SK-N-SH treated with all-trans-retinoic acid at 6 μM for 48 hours (cell line): Measurements from ENCODE around the gene NT5C.
"Not testable (repeated sequence)": the region's sequence is repeated elsewhere in the genome, so short reads cannot be mapped to it uniquely, and the experiment has no call there.

Experiments used
- ATAC-seq: fragments of 200-7000 bp; cut with Tn5 transposase; 3 replicates; pipeline ENCODE4 v1.9.1; 2020; ENCODE audit warnings: mild to moderate bottlenecking, moderate library complexity
- ARNTL ChIP-seq: fragments of 450-650 bp; formaldehyde crosslinking; IDR thresholded peaks from 2 replicates; pipeline ENCODE4 v1.5.0; 2020; ENCODE audit warnings: low read depth, mild to moderate bottlenecking, moderate library complexity, borderline replicate concordance
- BACH2 ChIP-seq: fragments of 250-450 bp; sonication (Bioruptor Pico); IDR thresholded peaks from 2 replicates; pipeline ENCODE4 v1.9.0; 2021; ENCODE audit warnings: mild to moderate bottlenecking, borderline replicate concordance
- CREB5 ChIP-seq: fragments of 250-450 bp; sonication (Bioruptor Pico); IDR thresholded peaks from 2 replicates; pipeline ENCODE4 v1.5.1; 2020; ENCODE audit warnings: low read depth, mild to moderate bottlenecking, moderate library complexity
- CSDC2 ChIP-seq: fragments of 250-450 bp; sonication (Bioruptor Pico); IDR thresholded peaks from 2 replicates; pipeline ENCODE4 v1.5.0; 2020; ENCODE audit warnings: mild to moderate bottlenecking, moderate library complexity
- ESRRG ChIP-seq: fragments of 250-450 bp; sonication (Bioruptor Pico); IDR thresholded peaks from 2 replicates; pipeline ENCODE4 v1.6.1; 2021; ENCODE audit warnings: mild to moderate bottlenecking
- GLIS3 ChIP-seq: fragments of 250-450 bp; sonication (Bioruptor Pico); IDR thresholded peaks from 2 replicates; pipeline ENCODE4 v1.5.0; 2020; ENCODE audit warnings: mild to moderate bottlenecking, moderate library complexity
- ISL1 ChIP-seq: fragments of 250-450 bp; sonication (Bioruptor Pico); IDR thresholded peaks from 2 replicates; pipeline ENCODE4 v2.1.2; 2022; ENCODE audit warnings: mild to moderate bottlenecking, moderate library complexity
- OSR1 ChIP-seq: fragments of 250-450 bp; sonication (Bioruptor Pico); IDR thresholded peaks from 2 replicates; pipeline ENCODE4 v1.8.0; 2022; ENCODE audit warnings: moderate library complexity, mild to moderate bottlenecking, inconsistent platforms
- POU6F1 ChIP-seq: fragments of 250-450 bp; sonication (Bioruptor Pico); IDR thresholded peaks from 2 replicates; pipeline ENCODE4 v1.8.0; 2021; ENCODE audit warnings: low read depth, mild to moderate bottlenecking, moderate library complexity, borderline replicate concordance
- PPARA ChIP-seq: fragments of 250-450 bp; sonication (Bioruptor Pico); IDR thresholded peaks from 2 replicates; pipeline ENCODE4 v1.5.0; 2020; ENCODE audit warnings: mild to moderate bottlenecking, borderline replicate concordance
- SNAI2 ChIP-seq: fragments of 250-450 bp; sonication (Bioruptor Pico); IDR thresholded peaks from 2 replicates; pipeline ENCODE4 v1.5.0; 2020; ENCODE audit warnings: mild to moderate bottlenecking, moderate library complexity
- TCF4 ChIP-seq: fragments of 250-450 bp; sonication (Bioruptor Pico); IDR thresholded peaks from 2 replicates; pipeline ENCODE4 v1.8.0; 2021; ENCODE audit warnings: mild to moderate bottlenecking, moderate library complexity, borderline replicate concordance
- TOX ChIP-seq: fragments of 250-450 bp; sonication (Bioruptor Pico); IDR thresholded peaks from 2 replicates; pipeline ENCODE4 v1.8.0; 2021; ENCODE audit warnings: mild to moderate bottlenecking, moderate library complexity, borderline replicate concordance
- TSHZ2 ChIP-seq: fragments of 250-450 bp; sonication (Bioruptor Pico); IDR thresholded peaks from 2 replicates; pipeline ENCODE4 v1.5.0; 2020; ENCODE audit warnings: mild to moderate bottlenecking, moderate library complexity
- ZFP3 ChIP-seq: fragments of 250-450 bp; sonication (Bioruptor Pico); IDR thresholded peaks from 2 replicates; pipeline ENCODE4 v1.5.0; 2020; ENCODE audit warnings: mild to moderate bottlenecking, moderate library complexity
- ZFP30 ChIP-seq: fragments of 450-650 bp; formaldehyde crosslinking; IDR thresholded peaks from 2 replicates; pipeline ENCODE4 v1.5.0; 2022; ENCODE audit warnings: mild to moderate bottlenecking, moderate library complexity
- ZNF565 ChIP-seq: fragments of 450-650 bp; formaldehyde crosslinking; conservative IDR thresholded peaks from 2 replicates; pipeline ENCODE4 v1.5.0; 2020; ENCODE audit warnings: low read depth, mild to moderate bottlenecking, moderate library complexity
- ZNF70 ChIP-seq: fragments of 450-650 bp; formaldehyde crosslinking; IDR thresholded peaks from 2 replicates; pipeline ENCODE4 v1.5.0; 2020; ENCODE audit warnings: mild to moderate bottlenecking, moderate library complexity
- ZNF8 ChIP-seq: fragments of 450-650 bp; formaldehyde crosslinking; IDR thresholded peaks from 2 replicates; pipeline ENCODE4 v1.5.0; 2020; ENCODE audit warnings: mild to moderate bottlenecking, moderate library complexity

The NT5C gene

GRCh38 chr17:75168998-75169397 is 37.5 kb upstream of the NT5C start:
- TF ChIP-seq CSDC2 (CRISPR knock-in tag) (no peak), SNAI2 (CRISPR knock-in tag) (no peak), ZNF70 (CRISPR knock-in tag) (no peak), TOX (CRISPR knock-in tag) (no peak), TSHZ2 (CRISPR knock-in tag) (no peak), ZNF8 (CRISPR knock-in tag) (no peak), POU6F1 (CRISPR knock-in tag) (no peak), ZFP30 (CRISPR knock-in tag) (no peak), GLIS3 (CRISPR knock-in tag) (no peak), ARNTL (CRISPR knock-in tag) (no peak), CREB5 (no peak), ESRRG (CRISPR knock-in tag) (no peak), PPARA (no peak), TCF4 (CRISPR knock-in tag) (no peak), BACH2 (CRISPR knock-in tag) (no peak), ZNF565 (no peak)
- ATAC-seq: no peak

GRCh38 chr17:75164606-75165005 is 33.1 kb upstream of the NT5C start:
- ATAC-seq: not testable (repeated sequence)

- no peak for TF ChIP-seq GLIS3 (CRISPR knock-in tag)
- TF ChIP-seq TOX (CRISPR knock-in tag): no peak
- TF ChIP-seq ZNF565: no peak
- TF ChIP-seq, all 23 proteins: peak for 0
- ATAC-seq: no peak
These were observed 31.5 kb upstream of the NT5C start for GRCh38 chr17:75163074-75163473.

- ATAC-seq: no peak
- TF ChIP-seq CSDC2 (CRISPR knock-in tag): no peak
- TF ChIP-seq ZNF565: no peak
These were observed 28.7 kb upstream of the NT5C start for GRCh38 chr17:75160211-75160610.

GRCh38 chr17:75159196-75160031 is 27.9 kb upstream of the NT5C start:
- TF ChIP-seq CREB5: no peak
- TF ChIP-seq ZFP3 (CRISPR knock-in tag): 0 out of 2 replicates have a peak, but pooled peaks have one; percentile 58
- no peak for TF ChIP-seq SNAI2 (CRISPR knock-in tag)
- peak; percentile 13; the same call in 2 of the 3 replicates for ATAC-seq

GRCh38 chr17:75158480-75158879 is 26.9 kb upstream of the NT5C start:
- not testable (repeated sequence) for ATAC-seq
- TF ChIP-seq ZFP3 (CRISPR knock-in tag): peak; percentile 80
- TF ChIP-seq ESRRG (CRISPR knock-in tag): 0 out of 2 replicates have a peak, but pooled peaks have one; percentile 43
- peak; percentile 65; the same call in 1 of the 2 replicates for TF ChIP-seq CSDC2 (CRISPR knock-in tag)
- peak; percentile 39; the same call in 1 of the 2 replicates for TF ChIP-seq ISL1
- 0 out of 2 replicates have a peak, but pooled peaks have one; percentile 52 for TF ChIP-seq OSR1 (CRISPR knock-in tag)
- 0 out of 2 replicates have a peak, but pooled peaks have one; percentile 25 for TF ChIP-seq SNAI2 (CRISPR knock-in tag)
